Suprapubic skin (tissue), 4 donors: ENCODE data around the gene AEBP1. TPM values are rescaled to one million over a fixed set of nuclear protein-coding genes. Genes with fewer than 3 reads are reported as not detected.

Source experiments
- DNase-seq, 2 donors: peaks; one replicate each; pipeline ENCODE4 v3.0.0-alpha.2; 2019; ENCODE audit warnings: low spot score in 2 of 2
- H3K27ac ChIP-seq: fragments of 200-600 bp; sonication (generic); one replicate; pipeline ENCODE4 v1.5.1; 2019
- H3K27me3 ChIP-seq: fragments of 200-600 bp; sonication (generic); one replicate; pipeline ENCODE4 v1.5.1; 2019
- H3K36me3 ChIP-seq: fragments of 200-600 bp; sonication (generic); one replicate; pipeline ENCODE4 v1.5.1; 2019
- H3K4me1 ChIP-seq: fragments of 200-600 bp; sonication (generic); one replicate; pipeline ENCODE4 v1.5.1; 2019
- H3K4me3 ChIP-seq: fragments of 200-600 bp; sonication (generic); one replicate; pipeline ENCODE4 v1.5.1; 2019; ENCODE audit warnings: mild to moderate bottlenecking
- H3K9me3 ChIP-seq: fragments of 200-600 bp; sonication (generic); one replicate; pipeline ENCODE4 v1.5.1; 2019
- CTCF ChIP-seq, 2 donors: fragments of 200-600 bp in 1 of 2; fragments of 450-650 bp in 1 of 2; sonication (generic) in 1 of 2; IDR thresholded peaks; one replicate each; pipeline ENCODE4 v1.5.1; 2016 to 2019; ENCODE audit warnings: antibody characterized with exemption in 2 of 2, mild to moderate bottlenecking in 1 of 2, moderate library complexity in 1 of 2
- EP300 ChIP-seq: sonication (generic); formaldehyde crosslinking; IDR thresholded peaks from one replicate; pipeline ENCODE4 v1.6.1; 2017; ENCODE audit warnings: antibody characterized with exemption
- POLR2A ChIP-seq, 2 donors: fragments of 450-650 bp; IDR thresholded peaks; one replicate each; pipeline ENCODE4 v1.6.1; 2017; ENCODE audit warnings: antibody characterized with exemption in 2 of 2, mild to moderate bottlenecking in 2 of 2, moderate library complexity in 2 of 2
- POLR2AphosphoS5 ChIP-seq, 3 donors: sonication (generic); formaldehyde crosslinking; IDR thresholded peaks; one replicate each; pipeline ENCODE4 v1.6.1; 2017; ENCODE audit warnings: antibody characterized with exemption in 3 of 3
- WGBS: methylation state at CpG from one replicate; pipeline ENCODE4 v1.1.5; 2018; 5-methylcytosine and 5-hydroxymethylcytosine counted together
- total RNA-seq, 4 donors: library from RNA; depleted of rRNA; stranded (reverse); fragments of >200 nt; gene quantifications; one replicate each; pipeline ENCODE4 v1.1.0, GENCODE V29; 2016

AEBP1 gene
- total RNA-seq, 4 donors from 2014 or later, result 24.3 to 74.0 (median 43.3) TPM

GRCh38 chr7:44128721-44129582 lies 24.8 kb downstream of the AEBP1 start:
- H3K27me3 ChIP-seq, result no peaks in the 10 kb centered on the region
- H3K36me3 ChIP-seq, result no peaks in the 10 kb centered on the region
- no peaks in the 10 kb centered on the region for H3K9me3 ChIP-seq
- no peak overlapping the region for H3K27ac ChIP-seq
- WGBS, result 68% methylated on average over 6 of the region's 6 CpGs
- no peak overlapping the region for H3K4me3 ChIP-seq
- DNase-seq, result no peak
- H3K4me1 ChIP-seq, result peaks cover under 1% of the 10 kb centered on the region
- TF ChIP-seq POLR2A (IDR thresholded peaks at IDR 0.05), result no peak

GRCh38 chr7:44131173-44132029 lies 27.3 kb downstream of the AEBP1 start:
- Histone ChIP-seq H3K9me3 (no peaks in the 10 kb centered on the region), H3K27me3 (no peaks in the 10 kb centered on the region), H3K4me3 (no peak overlapping the region), H3K4me1 (no peaks in the 10 kb centered on the region), H3K36me3 (no peaks in the 10 kb centered on the region), H3K27ac (no peak overlapping the region)
- WGBS, result 71% methylated on average over 12 of the region's 12 CpGs
- DNase-seq, result no peak
- TF ChIP-seq POLR2A (IDR thresholded peaks at IDR 0.05) (no peak), CTCF (IDR thresholded peaks at IDR 0.05) (no peak)

- DNase-seq, result no peak
- Histone ChIP-seq H3K27ac (no peak overlapping the region), H3K4me1 (no peaks in the 10 kb centered on the region), H3K9me3 (no peaks in the 10 kb centered on the region), H3K27me3 (no peaks in the 10 kb centered on the region), H3K4me3 (no peak overlapping the region), H3K36me3 (no peaks in the 10 kb centered on the region)
- no peak for TF ChIP-seq POLR2A (IDR thresholded peaks at IDR 0.05)
- no peak for TF ChIP-seq EP300
- no peak for TF ChIP-seq POLR2AphosphoS5 (IDR thresholded peaks at IDR 0.05)
- no peak for TF ChIP-seq CTCF (IDR thresholded peaks at IDR 0.05)
- WGBS, result 87% methylated on average over 2 of the region's 2 CpGs
Measured at GRCh38 chr7:44132039-44132438, 27.9 kb downstream of the AEBP1 start.

GRCh38 chr7:44133295-44133694 lies 29.1 kb downstream of the AEBP1 start:
- Histone ChIP-seq H3K27me3 (no peaks in the 10 kb centered on the region), H3K4me1 (no peaks in the 10 kb centered on the region), H3K9me3 (no peaks in the 10 kb centered on the region), H3K4me3 (no peak overlapping the region), H3K36me3 (no peaks in the 10 kb centered on the region), H3K27ac (no peak overlapping the region)
- WGBS, result 59% methylated on average over 3 of the region's 3 CpGs
- no peak for DNase-seq
- TF ChIP-seq EP300 (no peak), POLR2A (IDR thresholded peaks at IDR 0.05) (no peak), CTCF (IDR thresholded peaks at IDR 0.05) (no peak), POLR2AphosphoS5 (IDR thresholded peaks at IDR 0.05) (no peak)

GRCh38 chr7:44134943-44135628 lies 30.9 kb downstream of the AEBP1 start:
- no peaks in the 10 kb centered on the region for H3K27me3 ChIP-seq
- WGBS, result 95% methylated on average over 4 of the region's 4 CpGs
- TF ChIP-seq POLR2AphosphoS5 (IDR thresholded peaks at IDR 0.05) (no peak), EP300 (no peak), CTCF (IDR thresholded peaks at IDR 0.05) (no peak), POLR2A (IDR thresholded peaks at IDR 0.05) (no peak)
- H3K27ac ChIP-seq, result no peak overlapping the region
- no peaks in the 10 kb centered on the region for H3K9me3 ChIP-seq
- H3K36me3 ChIP-seq, result no peaks in the 10 kb centered on the region
- no peaks in the 10 kb centered on the region for H3K4me1 ChIP-seq
- H3K4me3 ChIP-seq, result no peak overlapping the region
- DNase-seq, result no peak
